ENCODE data around the gene POLR3C. TPM values are rescaled to one million over a fixed set of nuclear protein-coding genes. Genes with fewer than 3 reads are reported as not detected.

The POLR3C gene
- total RNA-seq (10 to 100 TPM; 22.0 to 44.4 (median 32.5) TPM), polyA plus RNA-seq (10 to 100 TPM; 45.7 to 48.9 TPM), total RNA-seq (38.4 reads per million, percentile 65 among the genes with 10 or more reads in this experiment)

GRCh38 chr1:145823565-145824498 is at the start of gene POLR3C, which contains the start of gene RNF115:
Gene POLR3C (plus strand): TSS chr1:145824200. CDS start chr1:145825777, 1,577 bp downstream.
Gene RNF115 (minus strand): TSS chr1:145824095. CDS start chr1:145823873, 222 bp downstream.
- peaks cover 12 to 30% (median 13%) of the 10 kb centered on the region in 3 experiments for H3K36me3 ChIP-seq (ENCODE audit: control insufficient read depth in 2 of 3, insufficient read depth in 3 of 3, low read length in 3 of 3)
- Mint-ChIP-seq H3K4me1 (peaks cover 19 to 43% (median 35%) of the 10 kb centered on the region in 7 donors), H3K9me3 (no peaks in the 10 kb centered on the region), H3K27me3 (no peaks in the 10 kb centered on the region), H3K4me3 (peak within 1 kb of the TSS; percentile 91 to 100 (median 98)), H3K36me3 (peaks cover 13 to 33% (median 27%) of the 10 kb centered on the region in 5 donors), H3K27ac (peak within 1 kb of the TSS; percentile 91 to 98 (median 96))
- DNase-seq (peak; percentile 63 to 88 (median 82)), ATAC-seq (peak; percentile 95)
- POLR2A ChIA-PET, result interaction anchor here (0.5 to 1.7 kb wide), 17 partner anchors 11 to 214 kb away, joined by 3 to 15 read pairs (median 5); partner anchors contain the start of genes ANKRD34A, LIX1L, NUDT17 and PEX11B
- H3K4me1 ChIP-seq (ENCODE audit: control insufficient read depth in 2 of 2, insufficient read depth in 2 of 2, low read length in 2 of 2), result peaks cover 10 to 14% of the 10 kb centered on the region in 2 donors
- H3K9me3 ChIP-seq (ENCODE audit: control insufficient read depth in 2 of 3, low read length in 3 of 3), result no peaks in the 10 kb centered on the region
- peak within 1 kb of the TSS; percentile 82 for H3K27ac ChIP-seq (ENCODE audit: low read depth, low read length)
- CTCF ChIA-PET, result interaction anchor here (0.6 to 3.1 kb wide), 4 partner anchors 22 to 174 kb away, joined by 3 to 21 read pairs (median 4); partner anchors contain the start of genes ANKRD34A, NUDT17 and POLR3GL
- peak within 1 kb of the TSS; percentile 99 for H3K4me3 ChIP-seq (ENCODE audit: low read length)
- no peaks in the 10 kb centered on the region for H3K27me3 ChIP-seq (ENCODE audit: control insufficient read depth in 2 of 2, insufficient read depth in 2 of 2, low read length in 2 of 2)
- intact Hi-C loops (cut with micrococcal nuclease), result loop anchor here (1.0 to 10.0 kb wide), 4 partner anchors 35 to 103 kb away; partner anchors contain the start of genes PIAS3 (in 2 of the 2), PEX11B (in 1 of the 2) and RBM8A (in 1 of the 2)

- ATAC-seq (no peak), DNase-seq (no peak)
- H3K4me1 ChIP-seq (ENCODE audit: control insufficient read depth in 2 of 2, insufficient read depth in 2 of 2, low read length in 2 of 2), result no peaks in the 10 kb centered on the region
- ChIA-PET POLR2A (no interaction called here), CTCF (no interaction called here)
- Mint-ChIP-seq H3K4me1 (peaks cover 6 to 24% (median 17%) of the 10 kb centered on the region in 7 donors), H3K4me3 (no peak overlapping the region), H3K36me3 (peaks cover 7 to 27% (median 12%) of the 10 kb centered on the region in 5 donors), H3K27ac (peak overlapping the region in 2 of 9 donors; percentile 7 to 23), H3K9me3 (no peaks in the 10 kb centered on the region), H3K27me3 (no peaks in the 10 kb centered on the region)
- no peak overlapping the region for H3K4me3 ChIP-seq (ENCODE audit: low read length)
- peaks cover 0 to 18% (median 0%) of the 10 kb centered on the region in 3 experiments for H3K36me3 ChIP-seq (ENCODE audit: control insufficient read depth in 2 of 3, insufficient read depth in 3 of 3, low read length in 3 of 3)
- intact Hi-C loops (cut with micrococcal nuclease), result loop anchor here in 1 of 2 donors (10.0 kb wide), 1 partner anchor 47 kb away; the partner anchor contains the start of genes POLR3C and RNF115
- H3K9me3 ChIP-seq (ENCODE audit: control insufficient read depth in 2 of 3, low read length in 3 of 3), result no peaks in the 10 kb centered on the region
- H3K27me3 ChIP-seq (ENCODE audit: control insufficient read depth in 2 of 2, insufficient read depth in 2 of 2, low read length in 2 of 2), result no peaks in the 10 kb centered on the region
- no peak overlapping the region for H3K27ac ChIP-seq (ENCODE audit: low read depth, low read length)
Observed at GRCh38 chr1:145777357-145778145, 46.4 kb upstream of the POLR3C start.

- H3K9me3 Mint-ChIP-seq, result no peaks in the 10 kb centered on the region
- H3K4me1 ChIP-seq (ENCODE audit: control insufficient read depth in 2 of 2, insufficient read depth in 2 of 2, low read length in 2 of 2), result no peaks in the 10 kb centered on the region
- H3K27me3 Mint-ChIP-seq, result no peaks in the 10 kb centered on the region
- H3K36me3 ChIP-seq (ENCODE audit: control insufficient read depth in 2 of 3, insufficient read depth in 3 of 3, low read length in 3 of 3), result peaks cover 0 to 19% (median 0%) of the 10 kb centered on the region in 3 experiments
- no peak overlapping the region for H3K4me3 ChIP-seq (ENCODE audit: low read length)
- intact Hi-C loops (cut with micrococcal nuclease), result loop anchor here in 1 of 2 donors (10.0 kb wide), 1 partner anchor 47 kb away; the partner anchor contains the start of genes POLR3C and RNF115
- peaks cover 6 to 19% (median 12%) of the 10 kb centered on the region in 7 donors for H3K4me1 Mint-ChIP-seq
- H3K27ac Mint-ChIP-seq, result peak overlapping the region in 1 of 9 donors; percentile 23
- ATAC-seq (no peak), DNase-seq (no peak)
- no peak overlapping the region for H3K27ac ChIP-seq (ENCODE audit: low read depth, low read length)
- POLR2A ChIA-PET, result no interaction called here
- no peaks in the 10 kb centered on the region for H3K9me3 ChIP-seq (ENCODE audit: control insufficient read depth in 2 of 3, low read length in 3 of 3)
- CTCF ChIA-PET, result no interaction called here
- H3K27me3 ChIP-seq (ENCODE audit: control insufficient read depth in 2 of 2, insufficient read depth in 2 of 2, low read length in 2 of 2), result no peaks in the 10 kb centered on the region
- H3K4me3 Mint-ChIP-seq, result no peak overlapping the region
- H3K36me3 Mint-ChIP-seq, result peaks cover 2 to 22% (median 10%) of the 10 kb centered on the region in 5 donors
Observed at GRCh38 chr1:145778146-145778540, 45.9 kb upstream of the POLR3C start.

- Mint-ChIP-seq H3K4me1 (peaks cover 14 to 27% (median 24%) of the 10 kb centered on the region in 7 donors), H3K4me3 (no peak overlapping the region), H3K27ac (no peak overlapping the region), H3K27me3 (no peaks in the 10 kb centered on the region), H3K36me3 (peaks cover 4 to 31% (median 21%) of the 10 kb centered on the region in 5 donors), H3K9me3 (no peaks in the 10 kb centered on the region)
- Histone ChIP-seq H3K36me3 (ENCODE audit: control insufficient read depth in 2 of 3, insufficient read depth in 3 of 3, low read length in 3 of 3) (peaks cover 0 to 26% (median 0%) of the 10 kb centered on the region in 3 experiments), H3K4me3 (ENCODE audit: low read length) (no peak overlapping the region), H3K27ac (ENCODE audit: low read depth, low read length) (no peak overlapping the region), H3K9me3 (ENCODE audit: control insufficient read depth in 2 of 3, low read length in 3 of 3) (no peaks in the 10 kb centered on the region), H3K4me1 (ENCODE audit: control insufficient read depth in 2 of 2, insufficient read depth in 2 of 2, low read length in 2 of 2) (peaks cover 0 to 5% of the 10 kb centered on the region in 2 donors), H3K27me3 (ENCODE audit: control insufficient read depth in 2 of 2, insufficient read depth in 2 of 2, low read length in 2 of 2) (no peaks in the 10 kb centered on the region)
- no peak for ATAC-seq
- ChIA-PET CTCF (interaction anchor here (0.5 kb wide), 1 partner anchor 125 kb away, joined by 3 read pairs; no protein-coding TSS in a partner anchor), POLR2A (no interaction called here)
- intact Hi-C loops (cut with micrococcal nuclease), result no loop called here
- DNase-seq, result no peak
Observed at GRCh38 chr1:145782272-145783099, 41.5 kb upstream of the POLR3C start.

- intact Hi-C loops (cut with micrococcal nuclease), result no loop called here
Observed at GRCh38 chr1:145784409-145784808, 39.6 kb upstream of the POLR3C start.

More at GRCh38 chr1:145784409-145784808, 39.6 kb upstream of the POLR3C start:
- Histone ChIP-seq H3K36me3 (ENCODE audit: control insufficient read depth in 2 of 3, insufficient read depth in 3 of 3, low read length in 3 of 3) (peaks cover 0 to 14% (median 0%) of the 10 kb centered on the region in 3 experiments), H3K27ac (ENCODE audit: low read depth, low read length) (no peak overlapping the region), H3K27me3 (ENCODE audit: control insufficient read depth in 2 of 2, insufficient read depth in 2 of 2, low read length in 2 of 2) (no peaks in the 10 kb centered on the region), H3K4me1 (ENCODE audit: control insufficient read depth in 2 of 2, insufficient read depth in 2 of 2, low read length in 2 of 2) (peaks cover 0 to 5% of the 10 kb centered on the region in 2 donors), H3K9me3 (ENCODE audit: control insufficient read depth in 2 of 3, low read length in 3 of 3) (no peaks in the 10 kb centered on the region), H3K4me3 (ENCODE audit: low read length) (no peak overlapping the region)
- Mint-ChIP-seq H3K9me3 (no peaks in the 10 kb centered on the region), H3K27me3 (no peaks in the 10 kb centered on the region), H3K27ac (no peak overlapping the region), H3K4me3 (no peak overlapping the region), H3K36me3 (peaks cover 8 to 37% (median 26%) of the 10 kb centered on the region in 5 donors), H3K4me1 (peaks cover 16 to 33% (median 27%) of the 10 kb centered on the region in 7 donors)
- ChIA-PET POLR2A (no interaction called here), CTCF (no interaction called here)
- ATAC-seq (no peak), DNase-seq (no peak)

Measured in naive thymus-derived CD4-positive, alpha-beta T cell (primary cell).